HG03520 (cell line): ENCODE measurements around the gene DFFA.

Source experiments
- ATAC-seq: cut with Tn5 transposase; IDR thresholded peaks from one replicate; pipeline ENCODE4 v1.9.1; 2021; ENCODE audit warnings: mild to moderate bottlenecking, moderate library complexity; ENCODE audit not compliant: unreplicated experiment

Gene DFFA, protein sequence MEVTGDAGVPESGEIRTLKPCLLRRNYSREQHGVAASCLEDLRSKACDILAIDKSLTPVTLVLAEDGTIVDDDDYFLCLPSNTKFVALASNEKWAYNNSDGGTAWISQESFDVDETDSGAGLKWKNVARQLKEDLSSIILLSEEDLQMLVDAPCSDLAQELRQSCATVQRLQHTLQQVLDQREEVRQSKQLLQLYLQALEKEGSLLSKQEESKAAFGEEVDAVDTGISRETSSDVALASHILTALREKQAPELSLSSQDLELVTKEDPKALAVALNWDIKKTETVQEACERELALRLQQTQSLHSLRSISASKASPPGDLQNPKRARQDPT

DNA sequence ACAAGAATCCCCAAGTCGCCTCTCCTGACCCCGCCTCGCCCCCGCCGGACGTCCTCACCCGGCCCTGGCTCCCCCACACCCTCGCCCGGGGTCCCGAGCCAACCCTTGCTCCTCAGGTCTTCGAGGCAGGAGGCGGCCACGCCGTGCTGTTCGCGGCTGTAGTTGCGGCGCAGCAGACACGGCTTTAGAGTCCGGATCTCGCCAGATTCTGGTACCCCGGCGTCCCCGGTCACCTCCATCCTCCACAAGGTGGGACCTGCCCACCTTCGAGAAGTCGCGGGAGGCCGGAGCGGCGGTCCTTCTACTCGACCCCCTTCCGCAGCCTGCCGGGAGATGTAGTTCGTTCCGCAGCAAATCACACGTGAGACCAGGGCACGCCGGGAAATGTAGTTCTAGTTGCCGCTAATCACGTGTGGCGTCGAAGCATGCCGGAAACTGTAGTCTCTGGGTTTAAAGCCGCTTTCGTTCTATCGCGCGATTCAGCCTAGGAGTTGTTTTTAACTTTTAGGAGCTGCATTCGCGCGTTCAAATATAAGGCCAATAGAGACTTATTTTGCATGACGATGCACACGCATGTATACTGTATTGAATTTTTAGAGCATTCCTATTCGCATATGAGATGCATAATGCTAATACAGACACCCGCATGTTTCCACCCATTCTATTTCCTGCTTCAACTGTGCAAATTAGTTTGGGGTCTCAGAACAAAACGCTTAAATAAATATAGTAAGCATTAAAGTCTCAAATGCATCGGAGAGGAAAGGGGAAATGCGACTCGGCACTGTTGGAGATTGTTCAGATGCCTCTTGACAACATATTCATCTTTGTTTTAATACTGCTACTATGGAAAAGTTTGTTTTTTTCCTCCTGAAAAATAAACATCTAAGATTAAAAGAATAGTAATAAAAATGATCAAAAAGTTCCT, at the start of gene DFFA:
DFFA (minus strand) TSS at position 310 of the 925 bp plus-strand sequence; CDS start at position 239, 71 bp downstream.
- peak; percentile 77 for ATAC-seq

DNA sequence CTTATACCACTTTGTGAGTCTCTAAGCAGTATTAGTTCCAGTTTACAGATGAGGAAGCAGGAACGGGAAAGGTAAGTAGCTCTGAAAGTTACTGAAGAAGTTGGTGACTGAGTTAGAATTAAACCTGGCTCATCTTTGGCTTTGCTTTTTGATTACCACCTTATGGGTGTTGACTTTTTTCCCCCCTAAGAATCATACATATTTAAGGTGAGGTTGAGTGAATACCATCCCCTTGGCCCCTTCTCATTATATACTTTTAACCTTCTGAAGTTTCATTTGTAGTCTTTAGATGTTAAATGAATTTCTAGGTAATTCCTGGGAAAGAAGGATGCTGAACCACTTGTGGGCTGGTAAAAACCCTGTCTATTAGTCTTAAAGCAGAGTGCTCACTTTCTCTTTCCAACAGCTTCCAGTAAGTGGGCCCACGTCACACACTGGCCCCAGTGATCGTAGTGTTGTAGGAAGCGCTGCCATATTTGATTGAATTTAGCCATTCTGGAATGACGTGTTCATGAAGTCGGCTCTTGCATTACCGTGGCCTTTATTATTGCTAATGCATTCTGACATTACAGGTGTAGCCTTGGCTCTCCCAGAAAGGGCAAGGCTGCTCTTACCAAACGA, 49.3 kb upstream of the DFFA start:
- ATAC-seq, result no peak

DNA sequence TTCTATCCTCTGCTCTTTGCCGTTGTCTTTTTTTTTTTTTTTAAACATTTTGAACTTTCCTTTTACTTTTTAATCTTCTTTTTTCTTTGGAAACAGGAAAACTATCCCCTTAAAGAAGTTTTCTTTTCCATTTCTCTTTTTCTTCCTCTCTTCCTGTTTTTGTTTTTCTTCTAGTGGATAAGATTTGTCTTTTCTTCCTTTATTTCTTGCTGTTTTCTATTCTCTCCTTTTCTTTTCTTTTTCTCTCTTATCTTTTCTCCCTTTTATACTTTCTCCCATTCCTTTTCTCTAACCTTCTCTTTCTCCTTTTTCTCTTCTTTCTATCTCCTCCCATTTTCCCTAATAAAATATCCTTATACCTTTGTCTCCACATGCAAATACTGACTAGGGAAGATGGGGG, 48.6 kb upstream of the DFFA start:
- no peak for ATAC-seq

DNA sequence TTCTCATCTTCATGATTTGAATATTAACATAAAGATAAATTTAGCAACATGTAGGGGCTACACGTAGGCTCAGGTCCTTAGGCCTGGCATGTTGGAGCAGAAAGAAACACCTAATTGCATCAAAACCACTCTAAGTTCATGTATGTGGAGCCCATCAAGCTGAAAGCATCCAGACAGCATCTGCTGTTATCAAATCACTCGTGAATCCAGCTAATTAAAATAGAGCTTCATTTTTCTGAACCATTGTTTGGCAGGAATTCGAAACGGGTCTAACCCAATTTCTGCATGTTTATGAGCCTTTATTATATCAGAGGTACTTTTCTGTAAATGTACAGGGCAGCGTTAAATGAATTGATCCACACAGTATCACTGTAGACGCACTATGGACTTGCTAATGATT, 48.2 kb upstream of the DFFA start:
- ATAC-seq, result no peak

DNA sequence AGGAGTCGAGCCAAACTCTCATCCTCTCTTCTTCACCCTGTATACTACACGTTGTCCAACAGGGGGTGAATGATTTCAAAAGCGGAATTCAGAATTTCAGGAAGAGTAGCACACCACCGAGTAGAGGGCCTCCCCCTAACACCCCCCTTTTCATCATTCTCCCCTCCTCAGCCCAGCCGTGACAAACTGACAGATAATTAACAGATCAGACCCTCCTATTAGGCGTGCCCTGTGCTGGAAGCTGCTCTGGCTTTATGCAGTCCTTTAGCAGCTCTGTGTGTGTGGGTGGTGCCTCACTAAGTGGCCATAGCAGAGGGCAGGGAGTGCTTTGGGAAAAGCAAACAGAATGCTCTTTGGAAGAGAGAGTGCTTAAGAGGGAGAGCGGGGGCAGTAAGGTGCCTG, 46.7 kb upstream of the DFFA start:
- ATAC-seq, result no peak

DNA sequence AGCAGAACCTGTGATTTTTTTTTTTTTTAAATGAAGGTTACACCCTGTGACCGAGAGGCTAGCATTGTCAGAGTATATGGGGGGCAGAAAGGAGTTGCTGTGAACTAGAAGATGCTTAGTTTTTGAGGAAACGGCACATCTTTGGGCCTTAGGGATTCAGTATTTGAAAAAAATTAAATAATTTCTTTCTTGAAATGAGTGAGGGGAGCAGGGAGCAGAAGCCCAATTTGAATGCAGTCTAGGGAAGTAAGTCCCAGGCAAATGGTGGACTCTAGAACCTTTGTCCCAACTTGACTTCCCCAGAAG, 45.3 kb upstream of the DFFA start:
- ATAC-seq, result no peak

DNA sequence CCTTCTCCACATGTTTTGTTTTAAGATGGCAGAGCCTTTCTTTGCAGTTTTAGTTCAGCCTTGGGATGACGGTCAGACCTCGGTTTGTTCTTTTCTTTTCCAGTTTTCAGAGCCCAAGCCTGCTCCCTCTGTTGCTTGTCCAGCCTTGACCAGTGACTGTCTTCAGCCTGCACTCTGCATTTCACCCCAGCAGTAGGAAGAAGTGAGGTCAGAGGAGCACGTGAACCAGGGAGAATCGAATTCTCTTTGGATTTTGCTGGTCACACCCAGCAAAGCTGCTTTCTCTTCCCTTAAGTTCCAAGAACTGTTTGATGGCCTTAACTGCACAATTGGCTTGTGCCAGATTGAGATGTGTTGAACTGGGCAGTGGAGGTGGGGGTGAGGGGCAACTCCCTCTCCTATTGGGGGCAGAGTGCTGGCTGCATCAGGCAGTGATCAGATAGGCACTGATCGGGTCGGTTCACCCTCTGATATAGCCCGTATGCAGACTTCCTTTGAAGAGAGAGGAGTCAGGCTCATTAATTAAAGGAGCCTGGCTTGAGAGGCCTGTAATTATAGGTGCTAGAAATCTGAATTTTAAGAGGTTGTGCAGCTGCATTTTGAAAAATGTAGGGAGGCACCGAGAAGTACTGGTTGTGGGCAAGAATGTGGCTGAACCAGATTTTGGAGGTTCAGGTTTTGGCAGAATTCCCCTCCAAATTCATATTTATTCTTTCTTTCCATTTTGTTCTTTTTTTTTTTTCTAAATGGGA, 44.8 kb upstream of the DFFA start:
- ATAC-seq, result no peak

DNA sequence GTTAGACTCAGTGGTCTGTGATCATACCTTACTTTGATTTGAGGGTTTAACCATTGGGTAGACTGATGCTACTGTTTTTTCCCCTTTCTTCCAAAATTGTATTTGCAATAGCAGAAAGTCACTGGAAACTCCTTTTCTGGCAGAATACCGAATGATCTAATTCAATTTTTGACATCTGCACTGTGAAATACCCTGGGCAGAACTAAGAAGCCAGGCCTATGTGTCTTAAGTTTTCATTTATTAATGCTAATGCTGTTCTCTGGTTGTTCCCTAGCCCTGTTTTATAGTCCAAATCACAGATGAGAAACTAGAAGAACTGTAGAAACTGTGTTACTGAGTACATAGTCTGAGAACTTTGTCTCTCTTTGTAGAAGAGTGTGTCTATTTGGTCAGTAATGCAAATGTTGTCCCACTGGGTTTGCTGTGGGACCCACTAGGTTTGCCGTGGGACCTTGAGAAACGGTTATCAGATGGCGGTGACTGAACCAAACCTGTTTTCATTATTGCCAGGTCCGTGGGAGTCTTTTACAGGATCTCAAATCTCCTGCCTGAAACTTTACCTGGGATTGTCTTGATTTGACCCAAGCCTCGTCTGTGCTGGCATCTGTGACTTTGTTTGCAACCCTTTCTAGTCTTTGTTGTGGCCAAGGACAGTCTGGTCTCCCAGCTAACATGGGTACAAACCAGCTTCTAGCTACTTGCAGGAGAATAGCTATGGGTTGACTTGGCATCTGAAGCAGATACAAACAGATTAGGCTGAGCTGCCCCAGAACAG, 43.8 kb upstream of the DFFA start:
- no peak for ATAC-seq

DNA sequence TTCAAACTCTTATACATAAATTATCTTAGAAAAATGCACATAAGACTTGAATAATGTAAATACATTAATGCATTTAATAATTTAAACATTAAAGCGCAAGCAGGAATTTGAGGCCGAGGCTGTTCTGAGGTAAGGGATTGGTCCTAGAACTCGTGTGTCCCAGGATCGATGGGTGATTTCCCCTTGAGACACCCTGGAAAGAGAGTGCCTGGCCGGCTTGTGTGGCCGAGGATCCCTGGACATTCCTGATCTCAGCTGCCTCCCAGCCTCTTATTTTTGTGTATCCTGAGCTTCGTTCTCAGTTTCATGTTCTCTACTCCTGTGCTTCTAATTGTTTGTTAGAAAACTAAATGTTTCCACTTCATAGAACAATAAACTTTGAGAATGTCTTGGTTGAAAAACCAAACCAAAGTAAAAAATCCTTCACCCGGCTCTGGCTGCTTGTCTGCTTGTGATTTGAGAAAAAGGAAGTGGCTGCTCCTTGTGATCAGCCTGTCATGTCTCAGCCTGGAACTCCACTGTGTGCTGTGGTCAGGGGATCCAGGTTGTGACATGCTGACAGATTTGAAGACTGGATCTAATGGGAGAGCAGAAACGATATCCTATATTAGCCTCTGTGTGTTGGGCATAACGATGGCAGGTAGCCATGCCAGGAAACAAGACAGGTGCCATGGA, 43.1 kb upstream of the DFFA start:
- no peak for ATAC-seq

DNA sequence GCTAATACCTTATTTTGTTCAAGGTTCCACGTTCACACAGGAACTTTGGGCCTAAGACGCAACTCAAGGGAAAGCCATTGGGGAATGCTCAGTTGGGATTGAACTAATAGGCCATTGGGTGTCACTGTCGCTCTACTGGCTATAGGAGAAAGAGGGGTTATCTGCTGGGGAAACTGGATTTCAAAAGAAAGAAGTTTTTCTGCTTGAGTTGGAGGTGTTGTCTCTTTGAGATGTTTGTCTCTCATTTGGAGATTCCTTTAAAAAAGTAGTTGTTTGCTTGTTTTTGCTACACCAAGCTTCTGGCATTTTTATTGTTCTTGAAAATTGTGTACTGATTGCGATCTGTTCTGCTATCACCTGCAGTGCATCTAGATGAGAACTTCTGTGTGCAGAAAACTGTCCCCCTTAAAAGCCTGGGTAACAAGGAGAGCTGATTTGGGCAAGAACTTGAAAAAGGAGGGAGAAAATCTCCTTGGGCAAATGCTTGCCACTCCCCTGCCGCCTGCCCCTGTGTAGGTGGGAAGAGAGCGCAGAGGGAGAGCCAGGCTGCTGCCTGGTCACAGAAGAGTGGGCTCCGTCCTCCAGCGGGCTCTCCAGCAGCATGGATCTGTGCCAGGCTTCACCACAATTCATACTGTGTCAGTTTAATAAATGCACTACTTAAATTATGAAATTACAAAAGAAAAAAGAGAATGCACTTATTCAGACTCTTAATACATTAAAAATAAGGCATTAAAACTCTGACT, 42.3 kb upstream of the DFFA start:
- ATAC-seq, result no peak

DNA sequence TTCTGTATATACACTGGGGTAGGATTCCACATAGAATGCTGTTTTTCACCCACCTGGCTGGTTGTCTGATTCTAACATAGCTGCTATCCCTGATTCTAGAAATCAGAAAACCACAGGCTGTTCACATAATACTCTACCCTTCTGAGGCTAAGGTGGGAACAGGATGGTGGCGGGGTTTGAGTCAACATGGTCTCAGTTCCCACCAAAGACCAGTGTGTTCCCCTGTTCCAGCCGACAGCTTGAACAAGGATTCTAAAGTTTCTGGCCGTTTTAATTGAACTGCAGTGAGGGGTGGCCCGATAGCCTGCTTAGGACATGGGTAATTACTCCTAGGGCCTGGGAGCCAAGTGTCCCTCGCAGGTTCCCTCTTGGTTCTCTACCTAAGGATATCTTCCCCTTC, 40.9 kb upstream of the DFFA start:
- no peak for ATAC-seq

DNA sequence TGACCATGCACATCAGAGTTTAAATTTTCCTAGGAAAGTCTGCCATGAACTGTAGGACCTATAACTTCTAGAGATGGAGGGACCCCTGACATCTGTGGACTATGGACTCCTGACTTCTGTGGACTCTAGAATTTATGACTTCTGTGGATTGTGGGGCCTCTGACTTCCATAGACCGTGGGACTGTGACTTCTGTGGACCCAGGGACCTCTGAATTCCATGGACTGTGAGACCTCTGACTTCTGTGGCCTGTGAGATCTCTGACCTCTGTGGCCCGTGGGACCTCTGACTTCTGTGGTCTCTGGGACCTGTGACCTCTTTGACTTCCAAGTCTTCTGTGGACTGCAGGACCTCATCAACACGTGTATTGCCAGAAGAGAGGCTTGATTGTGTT, 39.2 kb upstream of the DFFA start:
- ATAC-seq, result no peak

DNA sequence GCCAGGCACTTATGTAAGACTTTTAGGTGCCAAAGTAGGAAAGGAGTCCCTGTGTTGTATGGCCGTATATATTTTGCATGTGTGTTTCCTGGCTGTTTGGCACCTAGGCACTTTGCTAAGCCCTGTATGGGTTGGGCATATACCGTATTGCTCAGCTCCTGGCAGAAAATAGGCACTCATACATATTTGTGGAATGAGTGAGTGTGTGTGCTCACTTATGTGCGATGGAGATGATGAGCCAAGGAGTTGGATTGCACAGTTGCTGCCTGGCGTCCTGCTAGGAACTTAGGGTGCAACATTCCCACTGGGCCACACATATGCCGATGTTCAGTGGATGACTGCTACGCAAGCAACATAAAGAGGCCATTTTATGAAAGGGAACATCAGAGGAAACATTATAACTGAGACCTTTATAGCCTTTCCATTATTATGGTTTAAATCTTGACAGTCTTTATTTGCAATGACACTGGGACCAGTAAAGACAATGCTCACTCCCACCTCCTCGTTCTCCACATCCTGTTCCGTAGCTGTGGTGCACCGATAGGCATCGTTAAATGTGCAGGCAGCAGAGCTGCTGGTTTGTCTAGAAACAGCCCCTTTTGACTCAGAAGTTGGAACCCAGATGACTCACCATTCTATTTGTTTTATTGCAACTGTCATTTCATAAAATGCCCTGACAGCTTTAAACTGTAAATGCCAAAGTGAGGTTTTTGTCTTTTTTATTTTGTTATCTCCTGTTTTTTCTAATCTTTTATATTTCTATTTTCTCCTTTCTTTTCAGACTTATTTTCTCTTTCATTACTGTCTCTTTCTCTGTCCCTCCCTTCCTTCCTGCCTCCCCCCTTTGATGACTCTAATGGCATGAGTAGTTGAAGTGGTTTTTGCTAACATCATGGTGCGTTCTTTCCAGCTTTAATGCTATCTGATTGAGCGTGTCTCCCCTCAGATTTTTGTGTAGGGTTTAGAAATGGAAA, 38.5 kb upstream of the DFFA start:
- peak; percentile 77 for ATAC-seq

DNA sequence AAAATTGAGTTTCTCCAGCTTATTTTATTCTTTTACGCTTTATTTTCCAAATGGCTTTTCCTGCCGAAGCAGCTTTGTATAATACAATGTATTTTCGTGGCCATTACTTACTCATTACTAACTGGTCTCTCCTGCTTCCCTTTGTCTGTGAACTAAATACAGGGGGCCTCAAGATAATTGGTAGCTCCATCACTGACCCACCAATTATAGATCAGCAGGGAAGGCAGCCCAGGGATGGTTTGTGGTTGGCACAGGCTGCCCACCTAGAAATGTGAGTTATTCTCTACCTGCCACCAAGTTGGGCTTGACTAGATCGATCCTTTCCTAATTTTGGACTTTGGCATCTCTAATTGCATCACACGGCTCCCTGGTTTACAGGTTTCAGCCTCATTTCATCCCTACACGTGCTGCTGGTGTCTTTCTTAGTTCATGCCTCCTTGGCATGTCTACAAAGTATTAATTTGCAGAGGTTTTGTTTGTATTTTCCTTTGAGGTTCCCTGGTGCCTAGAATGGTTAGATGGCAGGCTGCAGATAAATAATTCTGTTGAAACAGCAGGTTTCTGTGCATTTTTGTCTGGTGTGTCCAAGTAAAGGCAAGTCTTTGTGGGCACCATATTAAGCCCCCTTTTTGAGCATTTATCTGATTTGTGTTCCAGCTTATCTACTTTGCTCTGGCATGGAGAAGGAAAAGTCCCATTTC, 37.6 kb upstream of the DFFA start:
- no peak for ATAC-seq

DNA sequence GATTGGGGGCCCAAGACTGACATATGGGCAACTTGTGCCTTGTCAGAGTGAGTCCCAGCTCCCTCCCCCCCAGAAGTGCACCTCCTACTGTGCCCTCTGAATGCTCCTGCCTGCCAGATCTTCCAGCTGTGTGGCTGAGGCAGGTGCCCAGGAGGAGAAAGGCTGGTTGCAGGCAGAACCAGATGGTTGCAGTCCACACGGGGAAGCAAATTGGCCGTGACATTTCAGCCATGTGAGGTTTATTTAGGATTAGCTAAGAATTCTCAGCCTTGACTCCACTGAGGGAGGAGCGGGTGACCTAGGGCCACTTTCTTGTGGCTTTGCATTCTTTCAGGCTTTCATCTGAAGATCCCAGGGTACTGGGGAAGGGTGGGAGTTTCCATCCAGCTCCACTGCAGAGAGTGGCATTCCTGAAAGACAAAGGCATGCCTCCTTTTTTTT, 36.2 kb upstream of the DFFA start:
- ATAC-seq, result no peak

DNA sequence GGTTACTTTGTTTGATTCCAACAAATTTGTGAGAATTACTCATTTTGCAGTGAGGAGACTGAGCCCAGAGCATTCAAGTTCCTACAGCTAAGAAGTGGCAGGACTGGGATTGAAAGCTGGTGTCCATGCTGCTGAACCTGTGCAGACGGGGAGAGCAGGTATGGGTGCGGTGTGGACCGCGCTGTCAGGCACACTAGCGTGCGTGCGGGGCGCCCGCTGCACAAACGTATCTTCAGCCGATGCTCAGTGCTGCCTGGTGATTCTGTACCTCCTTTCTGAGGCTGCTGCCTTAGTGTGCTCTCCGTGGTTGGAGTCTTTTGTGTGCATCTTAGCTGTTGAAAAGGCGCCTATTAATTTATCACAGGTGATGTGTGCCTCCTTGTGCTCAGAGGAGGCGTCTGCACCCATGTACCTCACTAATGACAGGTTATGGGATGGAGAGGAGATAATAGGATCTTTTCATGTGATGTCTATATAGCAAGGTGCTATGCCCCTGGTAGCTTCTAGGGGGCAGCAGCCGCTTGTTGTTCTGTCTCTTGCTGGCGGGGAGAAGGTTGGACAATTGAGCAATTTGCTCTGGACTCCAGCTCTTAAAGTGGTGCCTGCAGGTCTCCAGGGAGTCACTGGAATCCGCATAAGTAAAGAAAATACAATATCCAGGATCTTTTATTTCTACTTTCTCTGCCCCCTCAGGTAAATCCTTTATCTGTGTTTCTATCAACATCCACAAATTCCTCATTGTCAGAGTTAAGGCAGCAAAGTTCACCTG, 35.0 kb upstream of the DFFA start:
- ATAC-seq, result no peak

DNA sequence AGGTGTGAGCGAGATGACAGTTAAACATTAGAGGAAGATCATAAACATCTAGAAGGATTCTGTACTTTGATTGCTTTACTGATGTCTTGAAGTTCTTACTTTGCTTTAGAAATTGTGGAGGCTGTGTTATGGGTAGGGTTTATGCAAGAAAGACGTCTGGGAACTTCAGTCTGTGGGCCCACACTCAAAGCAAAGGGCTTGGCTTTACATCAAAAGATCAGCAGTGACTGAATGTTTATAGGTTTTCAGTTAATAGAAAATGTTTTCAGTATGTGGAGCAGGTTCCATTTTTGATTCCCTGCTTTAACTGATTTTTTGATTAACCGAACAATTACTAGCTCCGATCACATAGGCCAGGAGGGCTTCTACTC, 34.3 kb upstream of the DFFA start:
- ATAC-seq, result no peak
